Measurements from ENCODE around the gene GLCCI1. TPM values are rescaled to one million over a fixed set of nuclear protein-coding genes. Genes with fewer than 3 reads are reported as not detected.

Gene GLCCI1
- total and polyA plus RNA-seq, 10 donors, result 9.1 to 53.2 (median 42.6) TPM

GRCh38 chr7:8051998-8052397 is 83.4 kb downstream of the GLCCI1 start:
- Histone ChIP-seq H3K27ac (no peak overlapping the region), H3K36me3 (peaks cover 0 to 31% (median 13%) of the 10 kb centered on the region in 6 donors), H3K4me1 (peaks cover 0 to 26% (median 7%) of the 10 kb centered on the region in 6 donors), H3K4me3 (no peak overlapping the region), H3K27me3 (replicated peaks in 1 of 7) (no peaks in the 10 kb centered on the region), H3K9me3 (peaks cover 0 to 11% (median 4%) of the 10 kb centered on the region in 8 donors)
- DNase-seq, result no peak
- 96 to 100% (median 97%) methylated on average over 1 of the region's 1 CpG for WGBS, 5 donors
- TF ChIP-seq POLR2A (IDR thresholded peaks at IDR 0.05), result no peak
- TF ChIP-seq POLR2AphosphoS5 (IDR thresholded peaks at IDR 0.05), result no peak
- TF ChIP-seq CTCF (IDR thresholded peaks at IDR 0.05 in 8 of 11, conservative IDR thresholded peaks at IDR 0.05 in 3 of 11), result no peak
- intact Hi-C loops (cut with DNase I; ENCODE audit: low total_unique reads), result no loop called here

- Histone ChIP-seq H3K9me3 (peaks cover 0 to 8% (median under 1%) of the 10 kb centered on the region in 8 donors), H3K36me3 (peaks cover 0 to 40% (median 16%) of the 10 kb centered on the region in 6 donors), H3K27ac (no peak overlapping the region), H3K4me3 (no peak overlapping the region), H3K4me1 (peaks cover 0 to 22% (median 7%) of the 10 kb centered on the region in 6 donors), H3K27me3 (replicated peaks in 1 of 7) (no peaks in the 10 kb centered on the region)
- DNase-seq, result no peak
- intact Hi-C loops (cut with DNase I; ENCODE audit: low total_unique reads), result no loop called here
- TF ChIP-seq POLR2A (IDR thresholded peaks at IDR 0.05), result no peak
- TF ChIP-seq CTCF (IDR thresholded peaks at IDR 0.05 in 8 of 11, conservative IDR thresholded peaks at IDR 0.05 in 3 of 11), result no peak
- no peak for TF ChIP-seq POLR2AphosphoS5 (IDR thresholded peaks at IDR 0.05)
Observed at GRCh38 chr7:8052824-8053223, 84.2 kb downstream of the GLCCI1 start.

GRCh38 chr7:8056439-8056838 is 87.8 kb downstream of the GLCCI1 start:
- H3K36me3 ChIP-seq, result peaks cover 0 to 56% (median 24%) of the 10 kb centered on the region in 6 donors
- no peaks in the 10 kb centered on the region for H3K27me3 ChIP-seq (replicated peaks in 1 of 7)
- no peak for DNase-seq
- no peak overlapping the region for H3K27ac ChIP-seq
- no peak for TF ChIP-seq POLR2A (IDR thresholded peaks at IDR 0.05)
- TF ChIP-seq POLR2AphosphoS5 (IDR thresholded peaks at IDR 0.05), result no peak
- intact Hi-C loops (cut with DNase I; ENCODE audit: low total_unique reads), result no loop called here
- peaks cover 0 to 4% (median 2%) of the 10 kb centered on the region in 6 donors for H3K4me1 ChIP-seq
- no peak overlapping the region for H3K4me3 ChIP-seq
- no peaks in the 10 kb centered on the region for H3K9me3 ChIP-seq

GRCh38 chr7:8057566-8057965 is 89.0 kb downstream of the GLCCI1 start:
- H3K4me1 ChIP-seq, result no peaks in the 10 kb centered on the region
- H3K36me3 ChIP-seq, result peaks cover 0 to 68% (median 29%) of the 10 kb centered on the region in 6 donors
- TF ChIP-seq POLR2A (IDR thresholded peaks at IDR 0.05) (no peak), CTCF (IDR thresholded peaks at IDR 0.05 in 8 of 11, conservative IDR thresholded peaks at IDR 0.05 in 3 of 11) (no peak), POLR2AphosphoS5 (IDR thresholded peaks at IDR 0.05) (no peak)
- H3K9me3 ChIP-seq, result peaks cover 0 to 2% (median 0%) of the 10 kb centered on the region in 8 donors
- WGBS, 5 donors, result 97 to 100% (median 100%) methylated on average over 1 of the region's 1 CpG
- no peak overlapping the region for H3K27ac ChIP-seq
- no peak overlapping the region for H3K4me3 ChIP-seq
- H3K27me3 ChIP-seq (replicated peaks in 1 of 7), result no peaks in the 10 kb centered on the region
- intact Hi-C loops (cut with DNase I; ENCODE audit: low total_unique reads), result no loop called here
- no peak for DNase-seq

GRCh38 chr7:8058322-8058721 is 89.7 kb downstream of the GLCCI1 start:
- TF ChIP-seq CTCF (IDR thresholded peaks at IDR 0.05 in 8 of 11, conservative IDR thresholded peaks at IDR 0.05 in 3 of 11), result no peak
- no peak for TF ChIP-seq POLR2A (IDR thresholded peaks at IDR 0.05)
- TF ChIP-seq POLR2AphosphoS5 (IDR thresholded peaks at IDR 0.05), result no peak
- H3K36me3 ChIP-seq, result peaks cover 0 to 75% (median 33%) of the 10 kb centered on the region in 6 donors
- intact Hi-C loops (cut with DNase I; ENCODE audit: low total_unique reads), result no loop called here
- no peaks in the 10 kb centered on the region for H3K27me3 ChIP-seq (replicated peaks in 1 of 7)
- no peaks in the 10 kb centered on the region for H3K4me1 ChIP-seq
- H3K27ac ChIP-seq, result no peak overlapping the region
- no peak overlapping the region for H3K4me3 ChIP-seq
- H3K9me3 ChIP-seq, result peaks cover 0 to 8% (median 0%) of the 10 kb centered on the region in 8 donors
- no peak for DNase-seq

Data from spleen (tissue), 11 donors.